T-helper 9 cell (primary cell): ENCODE results near the gene FAM47E.
"Not testable (repeated sequence)": the region's sequence is repeated elsewhere in the genome, so short reads cannot be mapped to it uniquely, and the experiment has no call there.

Experiments
- DNase-seq: peaks from one replicate; pipeline ENCODE4 v3.0.0-alpha.2; 2020

The FAM47E gene

GRCh38 chr4:76271248-76271647 lies 19.7 kb downstream of the FAM47E start:
- DNase-seq, result no peak

GRCh38 chr4:76272073-76272472 lies 20.6 kb downstream of the FAM47E start:
- DNase-seq, result no peak

- DNase-seq, result no peak
These were observed 21.1 kb downstream of the FAM47E start for GRCh38 chr4:76272582-76272981.

- no peak for DNase-seq
These were observed 21.5 kb downstream of the FAM47E start for GRCh38 chr4:76272999-76273398.

GRCh38 chr4:76275486-76276124 lies 24.1 kb downstream of the FAM47E start:
- DNase-seq, result no peak

- DNase-seq, result no peak
These were observed 25.3 kb downstream of the FAM47E start for GRCh38 chr4:76276813-76277212.

GRCh38 chr4:76277667-76278066 lies 26.1 kb downstream of the FAM47E start:
- no peak for DNase-seq

GRCh38 chr4:76278583-76278982 lies 27.1 kb downstream of the FAM47E start:
- DNase-seq, result no peak

GRCh38 chr4:76279462-76279861 lies 27.9 kb downstream of the FAM47E start:
- DNase-seq, result peak; percentile 18

- DNase-seq, result no peak
These were observed 29.2 kb downstream of the FAM47E start for GRCh38 chr4:76280488-76281441.

- DNase-seq, result not testable (repeated sequence)
These were observed 30.1 kb downstream of the FAM47E start for GRCh38 chr4:76281594-76281993.

- DNase-seq, result no peak
These were observed 31.6 kb downstream of the FAM47E start for GRCh38 chr4:76282941-76283689.

- DNase-seq, result no peak
These were observed 32.4 kb downstream of the FAM47E start for GRCh38 chr4:76283900-76284299.

GRCh38 chr4:76287811-76288210 lies 36.3 kb downstream of the FAM47E start:
- not testable (repeated sequence) for DNase-seq

- DNase-seq, result no peak
These were observed 41.2 kb downstream of the FAM47E start for GRCh38 chr4:76292730-76293129.

GRCh38 chr4:76293772-76294171 lies 42.3 kb downstream of the FAM47E start:
- no peak for DNase-seq

- no peak for DNase-seq
These were observed 44.8 kb downstream of the FAM47E start for GRCh38 chr4:76296286-76296820.

- no peak for DNase-seq
These were observed 46.7 kb downstream of the FAM47E start for GRCh38 chr4:76298227-76298626.

- no peak for DNase-seq
These were observed 48.5 kb downstream of the FAM47E start for GRCh38 chr4:76300012-76300411.

- no peak for DNase-seq
These were observed 49.7 kb downstream of the FAM47E start for GRCh38 chr4:76301068-76301774.

GRCh38 chr4:76301775-76302162 lies 50.2 kb downstream of the FAM47E start:
- no peak for DNase-seq

- DNase-seq, result no peak
These were observed 51.4 kb downstream of the FAM47E start for GRCh38 chr4:76302826-76303438.
